Renal cortex interstitium (tissue), 11 donors: Measurements from ENCODE around the gene CTNND2. TPM values are rescaled to one million over a fixed set of nuclear protein-coding genes. Genes with fewer than 3 reads are reported as not detected.

Experiments
- DNase-seq, 11 donors: peaks; one replicate each; pipeline ENCODE4 v3.0.0-alpha.2; 2013; ENCODE audit warnings: low read depth in 9 of 11, low spot score in 4 of 11; ENCODE audit errors: extremely low read depth in 1 of 11
- polyA plus RNA-seq, 3 donors: library from polyadenylated mRNA; unstranded; fragments of 120-200 nt; gene quantifications; one replicate each; pipeline ENCODE4 v1.2.1, GENCODE V29; 2013; ENCODE audit not compliant: insufficient read length in 3 of 3

Gene CTNND2
- polyA plus RNA-seq, 3 donors: 2.0 to 2.4 (median 2.3) TPM

DNA sequence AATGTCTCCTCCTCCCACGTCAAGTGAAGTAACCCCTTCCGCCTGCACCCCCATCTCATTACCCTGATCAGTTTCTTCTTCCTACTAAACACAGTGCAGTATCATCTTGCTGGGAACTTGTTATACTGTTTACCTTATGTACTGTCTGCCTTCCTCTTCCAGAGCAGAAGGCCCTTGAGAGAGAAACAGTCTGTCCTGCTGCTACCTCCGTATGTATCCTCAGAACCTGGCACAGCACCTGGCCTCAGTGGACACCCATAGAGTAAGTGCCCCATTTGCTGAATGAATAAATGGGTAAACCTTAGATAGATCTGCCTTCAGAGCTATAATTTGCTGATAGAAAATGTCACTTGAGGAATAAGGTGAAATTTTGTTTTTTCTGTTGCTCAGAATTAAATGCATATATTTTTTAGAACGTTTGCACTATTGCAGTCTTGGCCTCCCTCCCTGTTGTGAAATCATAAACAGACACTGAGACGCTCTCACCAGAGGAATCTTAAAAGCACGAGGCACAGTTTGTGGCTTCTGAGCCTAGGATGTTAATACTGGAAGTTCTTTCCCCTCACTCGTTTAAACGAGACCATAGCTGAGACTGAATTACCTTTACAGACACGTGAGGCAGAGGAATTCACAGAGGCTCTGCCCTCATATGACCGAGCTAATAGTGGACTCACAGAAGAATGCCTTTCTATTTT is 920.1 kb downstream of the CTNND2 start:
- no peak for DNase-seq

DNA sequence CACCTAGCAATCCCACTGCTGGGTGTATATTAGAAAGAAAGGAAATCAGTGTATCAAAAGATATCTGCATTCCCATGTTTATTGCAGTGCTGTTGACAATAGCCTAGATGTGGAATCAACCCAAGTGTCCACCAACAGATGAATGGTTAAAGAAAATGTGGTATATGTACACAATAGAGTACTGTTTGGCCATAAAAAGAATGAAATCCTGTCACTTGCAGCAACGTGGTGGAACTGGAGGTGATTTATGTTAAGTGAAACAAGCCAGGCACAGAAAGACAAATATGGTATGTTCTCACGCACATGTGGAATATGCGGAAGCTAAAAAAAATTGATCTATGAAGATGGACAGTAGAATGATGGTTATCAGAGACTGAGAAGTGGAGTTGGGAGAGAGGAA is 921.6 kb downstream of the CTNND2 start:
- DNase-seq: no peak

DNA sequence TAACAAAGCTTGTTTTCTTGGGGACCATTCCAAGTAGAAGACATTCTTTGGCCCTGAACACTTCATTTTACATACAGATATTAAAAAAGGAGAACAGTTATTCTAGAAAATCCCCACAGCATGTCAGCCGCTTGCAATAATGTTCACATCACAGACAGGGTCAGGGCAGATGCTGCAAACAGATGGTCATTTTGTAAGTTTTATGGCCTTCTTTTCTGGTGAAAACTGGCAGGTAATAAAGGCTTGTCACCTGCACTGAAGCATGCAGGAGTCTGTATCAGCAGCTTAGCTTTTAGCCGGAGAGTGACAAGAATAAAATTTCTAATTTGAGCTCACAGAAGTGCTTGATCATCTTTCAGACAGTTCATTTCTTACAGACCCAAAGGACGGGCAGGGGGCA is 922.3 kb downstream of the CTNND2 start:
- DNase-seq: no peak

DNA sequence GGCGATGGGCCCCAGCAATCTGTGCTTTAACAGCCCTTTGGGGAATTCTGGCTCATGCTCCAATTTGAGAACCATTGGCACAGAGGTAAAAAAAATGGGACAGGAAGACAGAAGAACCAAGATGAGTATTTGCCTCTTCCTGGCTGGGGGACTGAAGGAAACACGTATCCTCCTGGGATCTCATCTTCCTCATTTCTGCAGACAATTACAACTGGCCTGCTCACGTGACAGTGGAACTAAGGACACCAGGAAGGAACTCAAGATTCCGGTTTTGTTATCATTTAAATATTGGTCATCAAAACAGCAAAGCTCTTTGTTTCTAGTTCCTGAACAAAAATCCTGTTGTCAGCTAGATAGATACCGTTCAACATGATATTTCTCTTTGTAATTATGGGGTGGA is 927.2 kb downstream of the CTNND2 start:
- DNase-seq: no peak

DNA sequence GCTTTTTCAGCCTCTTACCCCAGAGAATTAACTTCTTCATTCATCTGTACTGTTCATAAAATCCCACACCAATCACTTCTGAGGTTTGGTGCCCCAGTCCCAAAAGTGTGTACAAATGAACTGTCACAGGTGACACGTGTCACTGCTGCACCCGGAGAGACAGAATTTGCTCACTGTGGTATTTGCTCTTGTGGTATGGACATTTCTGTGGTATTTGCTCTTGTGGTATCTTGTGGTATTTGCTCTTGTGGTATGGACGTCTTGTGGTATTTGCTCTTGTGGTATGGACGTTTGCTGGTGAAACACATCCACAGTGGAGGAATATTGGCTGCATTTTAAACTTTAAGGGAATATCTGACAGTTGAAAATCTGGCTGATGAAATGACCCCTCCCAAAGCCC is 928.3 kb downstream of the CTNND2 start:
- DNase-seq: no peak

DNA sequence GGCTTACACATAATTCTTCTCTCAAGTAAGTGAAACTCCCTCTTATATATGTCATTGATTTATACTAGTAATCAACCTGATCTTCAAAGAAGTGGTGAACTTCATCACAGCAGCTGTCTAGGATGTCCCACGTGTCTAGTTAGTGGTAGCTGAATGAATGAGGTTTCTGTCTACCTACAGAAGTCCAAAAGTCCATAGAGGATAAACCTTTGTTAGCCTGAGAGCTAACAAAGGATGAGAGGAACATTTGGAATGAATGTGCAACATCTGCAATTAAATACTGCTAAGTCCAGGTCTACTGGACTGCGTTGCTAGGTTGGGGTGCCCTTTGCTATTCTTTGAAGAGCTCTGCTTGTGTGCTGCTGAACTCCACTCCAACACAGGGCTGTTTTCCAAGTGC is 929.4 kb downstream of the CTNND2 start:
- no peak for DNase-seq

DNA sequence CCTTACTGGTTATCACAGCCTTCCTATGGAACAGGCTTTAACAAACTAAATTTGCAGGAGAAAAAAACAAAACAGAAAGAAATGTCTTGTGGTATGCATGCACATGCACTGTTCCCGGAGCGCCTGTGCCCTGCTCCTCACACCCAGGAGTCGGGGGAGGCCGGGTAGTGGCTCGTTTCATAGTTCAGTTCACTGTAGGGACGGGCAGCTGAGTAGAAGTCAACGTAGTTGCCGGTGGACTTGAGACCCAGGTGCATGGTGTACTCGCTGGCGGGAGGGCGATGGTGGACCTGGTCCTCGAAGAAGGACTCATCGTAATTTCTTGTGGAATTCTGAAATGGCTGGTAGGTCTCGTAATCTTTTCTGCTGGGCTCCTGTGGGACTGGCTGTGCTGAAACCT is 930.9 kb downstream of the CTNND2 start:
- no peak for DNase-seq

DNA sequence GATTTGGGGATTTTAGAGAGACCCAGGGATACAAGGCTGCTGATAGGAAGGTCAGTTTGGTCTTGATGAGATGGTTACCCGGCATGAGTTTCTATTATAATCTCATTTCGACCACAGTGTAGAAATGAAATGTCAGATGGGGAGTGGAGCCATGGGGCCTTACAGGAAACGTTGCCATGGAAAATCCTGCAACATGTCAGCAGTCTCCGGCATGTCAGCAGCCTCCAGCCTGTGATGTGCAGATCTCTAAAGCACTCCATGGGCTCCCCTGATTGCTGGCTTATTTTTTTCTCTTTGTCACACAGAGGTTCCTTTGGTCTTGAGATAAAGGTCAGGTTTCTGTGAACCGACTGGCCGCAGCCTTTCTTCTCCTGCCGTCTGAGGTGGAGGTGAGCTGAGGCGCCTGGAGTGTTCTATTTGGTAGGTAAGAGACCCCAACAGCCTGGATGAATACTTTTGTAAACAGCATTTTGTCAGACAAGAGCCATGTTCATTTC is 934.5 kb downstream of the CTNND2 start:
- DNase-seq: no peak

DNA sequence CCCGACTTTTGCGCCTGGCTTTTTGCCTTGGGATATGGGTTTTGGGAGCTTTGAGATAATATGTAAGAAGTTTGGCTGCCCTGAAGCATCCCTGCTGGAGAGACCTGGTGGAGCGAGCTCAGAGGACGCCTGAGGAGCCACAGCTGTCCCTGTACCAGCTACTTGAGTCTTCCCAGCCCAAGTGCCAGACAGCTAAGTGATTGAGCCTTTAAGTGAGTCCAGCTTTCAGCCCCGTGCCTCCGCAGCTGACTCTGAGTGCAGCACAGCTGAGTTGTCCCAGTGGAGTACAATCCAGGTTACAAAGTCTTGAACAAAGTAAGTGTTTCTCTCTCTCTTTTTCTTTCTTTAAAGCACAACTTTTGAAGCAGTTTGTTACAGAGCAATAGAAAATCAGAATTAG is 939.4 kb downstream of the CTNND2 start:
- DNase-seq: no peak

DNA sequence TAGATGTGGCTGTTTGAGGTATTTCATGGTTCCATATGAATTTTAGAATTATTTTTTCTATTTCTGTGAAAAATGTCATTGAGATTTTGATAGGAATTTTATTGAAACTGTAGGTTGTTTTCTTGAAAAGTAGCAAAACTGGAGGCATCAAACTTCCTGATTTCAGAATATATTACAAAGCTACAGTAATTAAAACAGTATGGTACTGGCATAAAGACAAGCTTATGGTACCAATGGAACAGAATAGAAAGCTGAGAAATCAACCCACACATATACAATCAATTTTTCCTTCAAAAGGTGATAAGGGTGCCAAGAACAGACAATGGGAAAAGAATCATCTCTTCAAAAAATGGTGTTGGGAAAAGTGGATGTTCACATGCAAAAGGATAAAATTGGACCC is 945.5 kb downstream of the CTNND2 start:
- no peak for DNase-seq

DNA sequence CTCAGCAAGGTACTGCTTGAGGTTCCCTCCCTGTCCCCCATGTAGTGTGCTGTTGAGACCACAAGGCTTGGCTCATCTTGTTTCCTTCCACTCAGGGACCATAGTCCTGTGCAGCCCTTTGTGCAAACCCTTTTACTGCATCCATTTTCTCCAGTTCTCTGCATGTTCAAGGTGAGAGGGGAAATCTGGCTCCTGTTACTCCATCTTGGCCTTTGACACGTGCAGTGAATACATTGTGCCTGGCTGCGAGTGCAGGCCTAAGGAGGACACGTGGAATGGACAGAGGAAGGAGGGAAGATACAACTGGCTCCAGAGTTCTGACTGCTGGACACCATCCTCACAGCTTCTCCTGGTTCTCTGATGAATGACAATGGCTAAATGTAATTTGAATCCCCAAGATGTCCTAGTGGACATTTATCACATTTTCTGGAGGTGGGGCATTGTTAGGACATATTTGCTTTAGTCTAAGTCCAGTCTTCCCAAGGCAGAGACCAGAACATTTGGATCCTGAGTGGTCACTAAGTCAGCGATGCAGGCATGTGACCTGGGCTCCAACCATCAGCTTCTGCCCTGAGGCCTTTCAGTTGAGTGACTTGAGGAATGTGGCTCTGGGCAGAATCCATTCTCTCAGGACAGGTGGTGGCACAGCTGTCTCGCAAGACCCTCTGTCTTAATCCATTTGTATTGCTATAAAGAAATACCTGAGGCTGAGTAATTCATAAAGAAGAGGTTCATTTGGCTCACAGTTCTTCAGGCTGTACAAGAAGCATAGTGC is 954.2 kb downstream of the CTNND2 start:
- DNase-seq: no peak

DNA sequence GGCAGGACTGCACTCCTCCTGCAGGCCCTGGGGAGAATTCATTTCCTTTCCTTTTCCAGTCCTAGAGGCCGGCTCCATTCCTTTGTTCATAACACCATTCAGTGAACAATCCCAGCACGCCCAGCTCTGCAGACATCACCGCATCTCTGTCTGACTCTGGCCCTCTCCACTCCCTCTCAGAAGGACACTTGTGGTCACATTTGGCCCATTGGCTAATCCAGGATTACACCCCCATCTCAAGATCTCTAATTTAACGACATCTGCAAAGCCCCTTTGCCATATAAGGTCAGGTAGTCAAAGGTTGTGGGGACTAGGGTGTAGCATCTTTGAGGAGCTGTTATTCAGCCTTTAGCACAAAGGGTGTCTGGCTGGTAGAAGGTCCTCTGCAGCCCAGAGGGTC is 958.2 kb downstream of the CTNND2 start:
- DNase-seq: no peak

DNA sequence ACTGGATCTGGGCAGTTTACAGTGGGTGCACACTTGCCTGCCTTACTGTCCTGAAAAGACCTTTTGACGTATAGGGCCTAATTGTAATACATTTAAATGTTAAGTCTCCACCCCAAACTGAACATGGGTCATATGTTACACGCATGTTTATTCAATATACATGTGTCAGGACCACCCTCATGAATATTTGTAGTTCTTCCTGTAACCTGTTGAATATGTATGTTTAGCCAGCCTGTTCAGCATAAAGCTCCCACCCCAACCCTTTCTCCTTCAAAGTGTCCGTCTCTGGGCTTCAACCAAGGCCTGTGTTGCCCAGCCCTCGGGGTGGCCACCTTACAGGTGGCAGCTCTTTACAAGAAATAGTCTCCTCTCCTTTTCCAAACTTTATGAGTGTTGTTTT is 962.3 kb downstream of the CTNND2 start:
- DNase-seq: no peak

DNA sequence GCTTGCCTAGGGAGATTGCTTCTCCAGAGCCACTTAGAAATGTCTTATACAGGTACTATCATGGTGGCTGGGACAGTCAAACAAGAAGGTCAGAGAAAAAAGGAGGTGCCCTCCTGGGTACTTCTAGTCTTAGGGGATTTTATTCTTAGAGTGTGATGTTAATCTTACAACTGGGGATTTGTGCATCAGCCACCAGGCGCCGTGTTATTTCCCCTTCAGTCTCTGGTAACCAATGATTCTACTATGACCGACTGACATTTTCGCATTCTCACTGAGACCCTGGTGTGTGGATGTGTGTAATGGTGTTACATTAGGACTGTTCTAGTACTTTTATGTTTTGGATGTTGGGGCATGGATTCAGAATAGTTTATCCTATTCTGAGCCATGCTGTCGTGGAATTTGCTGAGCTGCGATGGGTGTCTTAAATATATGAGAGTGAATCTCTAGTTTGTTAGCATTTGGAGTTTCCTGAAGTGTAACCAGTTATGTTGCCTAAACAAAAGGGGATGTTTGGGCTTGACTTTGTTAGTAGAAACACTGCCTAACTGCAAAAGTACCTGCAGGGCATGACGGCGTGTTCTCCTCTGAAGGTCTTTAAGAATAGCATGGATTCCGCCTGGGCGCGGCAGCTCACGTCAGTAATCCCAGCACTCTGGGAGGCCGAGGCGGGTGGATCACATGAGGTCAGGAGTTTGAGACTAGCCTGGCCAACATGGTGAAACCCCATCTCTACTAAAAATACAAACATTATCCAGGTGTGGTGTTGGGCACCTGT is 968.0 kb downstream of the CTNND2 start:
- DNase-seq: no peak

DNA sequence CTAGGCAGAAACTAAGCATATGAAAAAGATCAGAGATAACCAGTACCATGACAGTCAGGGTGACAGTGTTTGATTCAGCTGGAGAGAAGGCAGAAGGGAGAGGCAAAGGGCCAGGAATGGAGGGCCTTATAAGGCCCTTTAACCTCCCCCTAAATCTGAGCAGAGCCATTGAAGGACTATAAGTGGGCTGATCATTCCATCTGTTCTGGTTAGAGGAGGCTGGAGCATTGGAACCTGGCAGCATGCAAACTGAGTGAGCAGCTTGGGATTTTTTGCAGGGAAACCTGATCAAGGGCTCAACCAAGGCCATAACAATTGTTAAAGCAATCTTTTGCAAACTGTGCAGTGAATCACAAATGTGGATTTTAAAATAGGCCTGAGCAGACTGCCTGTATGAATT is 968.7 kb downstream of the CTNND2 start:
- no peak for DNase-seq

DNA sequence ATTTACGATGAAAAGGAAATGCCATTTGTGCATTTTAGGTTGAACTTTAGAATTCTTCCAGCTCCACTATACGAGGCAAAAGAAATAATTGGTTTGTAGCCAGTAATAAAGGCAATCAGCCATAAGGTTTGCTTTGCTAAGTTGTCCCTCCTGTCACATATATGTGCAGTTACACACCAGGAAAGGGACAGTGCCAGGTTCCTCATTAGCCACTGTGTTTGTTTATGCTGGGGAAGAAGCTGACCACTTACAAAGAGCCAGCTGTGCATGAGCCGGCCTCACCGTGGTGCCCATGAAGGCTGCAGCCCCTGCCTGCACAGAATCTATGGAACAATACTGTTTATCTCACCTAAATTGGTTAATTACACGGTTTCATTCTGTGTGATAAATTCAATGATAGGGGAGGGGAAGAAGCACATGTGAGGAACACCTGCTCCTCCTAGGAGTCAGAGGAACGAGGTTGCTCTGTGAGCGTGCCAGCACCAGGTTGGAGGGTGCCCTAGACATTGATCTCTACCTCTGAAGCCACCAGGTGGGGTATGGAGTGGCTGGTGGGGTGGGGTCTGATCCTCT is 969.4 kb downstream of the CTNND2 start:
- peak in 3 of 11 donors; percentile 3 to 4 (median 3) for DNase-seq

DNA sequence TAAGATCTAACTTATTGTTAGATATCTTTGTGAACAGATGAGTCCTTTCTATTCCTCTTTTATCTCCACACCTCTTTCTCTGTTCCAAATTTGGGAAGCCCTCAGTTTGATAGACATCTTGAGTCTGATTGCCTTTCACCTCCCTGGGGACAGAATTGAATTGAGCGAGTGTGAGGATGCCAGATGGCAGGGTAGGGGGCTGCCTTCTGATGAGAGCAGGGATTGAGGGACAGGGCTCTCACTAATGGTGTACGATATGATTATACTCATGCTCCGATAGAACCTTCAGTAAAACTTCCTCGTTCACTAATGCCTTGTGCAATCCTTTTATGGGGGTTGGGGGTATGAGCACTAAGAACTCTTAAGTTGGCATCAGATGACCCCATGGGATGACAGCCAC is 971.1 kb downstream of the CTNND2 start:
- no peak for DNase-seq

DNA sequence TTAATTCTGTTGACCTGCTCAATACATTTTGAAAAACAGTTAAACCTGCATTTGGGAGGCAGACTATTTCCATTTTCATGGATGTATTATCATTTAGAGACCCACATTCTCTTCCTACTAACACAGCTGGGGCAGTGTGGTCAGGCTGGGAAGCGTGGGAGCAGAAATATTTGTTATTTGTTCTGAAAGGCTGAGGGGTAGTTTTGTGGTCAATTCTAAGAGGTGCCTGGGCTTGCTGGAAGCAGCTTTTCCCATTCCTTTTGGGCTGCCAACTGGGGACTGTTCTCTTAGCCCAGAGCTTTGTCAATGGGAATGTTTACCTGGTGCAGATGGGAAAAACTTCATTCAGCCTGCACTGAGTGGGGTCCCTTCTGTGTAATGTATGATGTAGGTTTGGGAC is 971.8 kb downstream of the CTNND2 start:
- no peak for DNase-seq

DNA sequence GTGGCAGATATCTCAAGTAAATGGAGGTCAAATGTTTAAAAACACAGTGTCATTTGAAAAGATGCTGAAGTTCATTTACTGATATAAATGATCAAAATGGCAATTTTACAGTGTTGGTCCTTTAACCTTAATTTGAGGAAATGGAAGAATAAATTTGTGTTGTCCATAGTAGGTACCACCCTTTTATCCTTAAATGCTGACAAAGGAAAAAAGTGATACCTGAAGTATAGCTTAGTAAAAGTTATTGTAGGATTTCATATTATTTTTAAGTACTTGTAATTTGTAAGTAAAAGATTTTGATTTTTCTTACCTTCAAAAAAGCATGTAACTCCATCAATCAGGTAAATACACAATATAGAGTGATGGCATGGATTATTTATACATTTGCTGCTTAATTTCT is 976.6 kb downstream of the CTNND2 start:
- DNase-seq: no peak

DNA sequence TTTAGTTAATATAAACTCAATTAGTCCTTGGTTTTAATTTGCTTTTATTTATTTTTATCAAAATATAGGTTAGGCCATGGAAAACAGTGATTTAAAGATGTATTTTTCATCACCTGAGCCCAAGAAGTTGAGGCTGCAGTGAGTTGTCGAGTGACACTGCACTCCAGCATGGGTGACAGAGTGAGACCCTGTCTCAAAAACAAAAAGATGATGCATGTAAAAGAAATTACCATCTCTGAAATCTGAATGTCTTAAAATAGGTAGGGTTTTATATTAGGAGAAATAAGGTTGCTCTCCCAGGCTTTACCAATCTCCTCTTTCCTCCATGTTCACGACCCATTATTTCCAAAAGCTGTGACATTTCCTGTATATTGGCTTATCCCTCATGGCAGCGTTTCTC is 980.9 kb downstream of the CTNND2 start:
- DNase-seq: no peak
